Endothelial cell (in vitro differentiated cells): ENCODE results near the gene DDA1. TPM values are rescaled to one million over a fixed set of nuclear protein-coding genes. Genes with fewer than 3 reads are reported as not detected.

ENCODE experiments used
- DNase-seq: peaks from one replicate; pipeline ENCODE4 v3.0.0; 2021; ENCODE audit warnings: low spot score
- H3K27ac Mint-ChIP-seq: one replicate; pipeline ENCODE4 v1.8.0; 2021; ENCODE audit warnings: mixed read lengths, inconsistent platforms; ENCODE audit not compliant: unreplicated experiment
- H3K27me3 Mint-ChIP-seq: one replicate; pipeline ENCODE4 v1.8.0; 2021; ENCODE audit warnings: mild to moderate bottlenecking, moderate library complexity, mixed read lengths, inconsistent platforms; ENCODE audit not compliant: unreplicated experiment
- H3K36me3 Mint-ChIP-seq: one replicate; pipeline ENCODE4 v1.8.0; 2021; ENCODE audit warnings: mild to moderate bottlenecking, low read depth, mixed read lengths, inconsistent platforms; ENCODE audit not compliant: unreplicated experiment
- H3K4me1 Mint-ChIP-seq: one replicate; pipeline ENCODE4 v1.8.0; 2021; ENCODE audit warnings: mild to moderate bottlenecking, mixed read lengths, inconsistent platforms; ENCODE audit not compliant: unreplicated experiment
- H3K4me3 Mint-ChIP-seq: one replicate; pipeline ENCODE4 v1.8.0; 2021; ENCODE audit warnings: mild to moderate bottlenecking, mixed read lengths, inconsistent platforms; ENCODE audit not compliant: unreplicated experiment
- H3K9me3 Mint-ChIP-seq: one replicate; pipeline ENCODE4 v1.8.0; 2021; ENCODE audit warnings: mixed read lengths, inconsistent platforms; ENCODE audit not compliant: unreplicated experiment
- CTCF ChIP-seq: fragments of 200-600 bp; sonication (generic); IDR thresholded peaks from one replicate; pipeline ENCODE4 v1.5.0; 2021; ENCODE audit warnings: antibody characterized with exemption; ENCODE audit not compliant: unreplicated experiment
- total RNA-seq: library from RNA; stranded (reverse); fragmentation: NEBNext Ultra II Directional; extraction: Animal tissue kit (Norgen Biotek cat#: 25700); gene quantifications from one replicate; pipeline ENCODE4 v1.2.1, GENCODE V29; 2021; ENCODE audit not compliant: unreplicated experiment

Gene DDA1
- total RNA-seq, 1 donor from 2014 or later: 44.7 TPM

DNA sequence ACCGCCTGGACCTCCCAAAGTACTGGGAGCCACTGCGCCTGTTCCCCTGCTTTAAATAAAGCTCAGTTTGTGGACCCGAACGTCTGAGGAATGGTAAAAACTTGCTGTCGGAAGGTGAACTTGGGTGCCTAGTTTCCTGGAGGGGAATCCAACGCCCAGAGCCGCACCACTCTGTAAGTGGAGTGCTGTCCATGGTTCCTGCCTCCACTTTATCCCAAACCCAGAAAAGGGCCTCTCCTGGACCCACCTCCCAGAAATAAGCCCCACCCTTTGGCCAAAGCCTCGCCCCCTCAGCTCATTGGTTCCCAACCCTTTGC, 23.0 kb downstream of the DDA1 start:
- H3K4me1 Mint-ChIP-seq: peaks cover 11% of the 10 kb centered on the region
- H3K9me3 Mint-ChIP-seq: no peaks in the 10 kb centered on the region
- no peak overlapping the region for H3K27ac Mint-ChIP-seq
- H3K27me3 Mint-ChIP-seq: peaks cover 19% of the 10 kb centered on the region
- no peak for DNase-seq
- peaks cover 17% of the 10 kb centered on the region for H3K36me3 Mint-ChIP-seq
- no peak for TF ChIP-seq CTCF
- peak overlapping the region; percentile 23 for H3K4me3 Mint-ChIP-seq

- Mint-ChIP-seq H3K4me3 (peak overlapping the region; percentile 65), H3K36me3 (peaks cover 17% of the 10 kb centered on the region)
Observed at GRCh38 chr19:17332677-17333581, 23.6 kb downstream of the DDA1 start.

DNA sequence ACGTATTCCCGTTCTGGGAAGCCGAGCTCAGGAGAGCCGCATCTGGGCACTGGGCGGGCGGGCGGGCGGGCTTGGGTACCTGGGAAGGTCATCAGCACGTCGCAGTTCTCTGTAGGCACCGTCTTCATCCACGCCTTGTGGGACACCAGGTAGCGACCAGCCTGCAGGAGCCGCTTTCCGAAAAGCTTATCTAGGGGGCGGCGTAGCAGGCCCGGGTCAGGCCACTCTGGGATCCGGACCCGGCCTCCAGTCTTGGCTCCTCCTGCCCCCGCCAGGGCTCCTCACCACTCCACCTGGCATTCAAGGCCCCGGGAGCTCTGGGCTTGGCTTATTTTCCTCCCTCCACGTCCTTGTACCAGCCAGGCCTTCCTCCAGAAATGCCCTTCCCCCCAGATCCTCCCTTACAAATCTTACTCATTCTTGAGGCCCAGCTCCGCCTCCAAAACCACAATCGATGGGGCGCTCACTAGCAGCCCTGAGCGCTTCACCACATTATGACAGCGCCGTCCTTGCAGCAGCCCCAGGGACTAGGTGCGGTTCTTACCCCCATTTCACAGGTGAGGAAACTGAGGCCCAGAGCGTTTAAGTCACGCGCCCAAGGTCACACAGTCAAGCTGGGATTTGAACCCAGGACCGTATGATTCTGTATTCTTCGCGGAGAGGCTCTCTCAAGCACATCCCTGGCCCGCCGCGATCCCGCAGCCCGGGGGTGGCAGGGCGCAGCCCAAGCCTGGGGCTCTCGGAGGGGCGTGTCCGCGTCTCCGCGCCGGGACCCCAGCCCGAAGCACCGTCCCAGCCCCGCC, 24.4 kb downstream of the DDA1 start:
- Mint-ChIP-seq H3K27me3 (peaks cover 21% of the 10 kb centered on the region), H3K4me1 (peaks cover 11% of the 10 kb centered on the region), H3K9me3 (no peaks in the 10 kb centered on the region), H3K36me3 (peaks cover 17% of the 10 kb centered on the region), H3K27ac (no peak overlapping the region), H3K4me3 (peak overlapping the region; percentile 86)
- no peak for DNase-seq
- no peak for TF ChIP-seq CTCF

More at GRCh38 chr19:17332677-17333581, 23.6 kb downstream of the DDA1 start:
- no peak for TF ChIP-seq CTCF
- no peak for DNase-seq
- Mint-ChIP-seq H3K9me3 (no peaks in the 10 kb centered on the region), H3K27ac (peak overlapping the region; percentile 80), H3K27me3 (peaks cover 20% of the 10 kb centered on the region), H3K4me1 (peaks cover 11% of the 10 kb centered on the region)

DNA sequence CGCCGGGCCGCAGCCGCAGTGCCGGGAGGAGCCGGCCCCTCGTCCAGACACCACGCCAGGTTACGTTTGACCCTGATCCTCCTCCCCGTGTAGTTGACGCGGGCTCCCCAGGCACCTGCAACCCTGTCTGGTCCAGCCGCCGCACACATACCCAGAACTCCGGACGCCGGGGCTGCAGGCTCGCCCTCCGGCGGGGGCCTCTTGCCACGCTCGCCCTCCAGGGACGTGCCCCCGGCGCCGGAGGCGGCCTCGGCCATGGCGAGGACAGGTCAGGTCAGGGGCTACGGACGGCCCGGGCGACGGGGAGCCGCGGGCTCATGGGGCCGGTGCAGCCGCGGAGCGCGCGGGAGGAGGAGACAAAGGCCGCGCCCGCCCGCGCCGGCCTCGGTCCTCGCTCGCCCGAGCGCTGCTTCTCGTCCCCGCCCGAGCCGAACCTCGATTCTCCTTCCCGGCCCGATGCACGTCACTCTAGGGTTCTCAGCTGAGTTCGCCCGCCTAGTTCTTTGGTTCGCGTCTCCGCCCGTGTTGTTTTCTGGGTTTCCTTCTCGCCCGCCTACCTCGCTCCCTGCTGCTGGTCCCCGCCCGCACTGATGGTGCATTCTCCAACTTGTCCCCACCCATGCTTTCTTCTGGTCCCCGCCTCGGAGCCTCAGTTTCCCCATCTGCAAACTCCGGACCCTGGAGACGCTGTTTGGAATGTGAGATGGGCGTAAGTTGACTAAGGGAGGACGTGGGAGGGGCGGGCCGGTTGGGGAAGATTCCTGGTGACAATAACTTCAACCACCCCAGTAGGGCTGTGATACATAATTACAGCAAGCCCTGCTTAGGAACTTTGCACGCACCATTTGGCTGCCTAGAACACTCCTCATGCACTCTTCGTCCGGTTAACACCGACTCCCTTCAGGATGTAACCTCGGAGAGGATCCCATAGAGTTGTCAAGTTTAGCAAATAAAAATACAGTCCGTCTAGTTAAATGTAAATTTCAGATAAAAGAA, 25.3 kb downstream of the DDA1 start, which contains the start of gene ANO8:
TSS of gene ANO8 (minus strand) at position 442 of the 996 bp plus-strand sequence. CDS start at position 257, 185 bp downstream.
- no peak for TF ChIP-seq CTCF
- peak within 1 kb of the TSS; percentile 83 for H3K27ac Mint-ChIP-seq
- H3K36me3 Mint-ChIP-seq: peaks cover 17% of the 10 kb centered on the region
- H3K4me1 Mint-ChIP-seq: peaks cover 11% of the 10 kb centered on the region
- H3K4me3 Mint-ChIP-seq: peak within 1 kb of the TSS; percentile 93
- peak; percentile 92 for DNase-seq
- peaks cover 25% of the 10 kb centered on the region for H3K27me3 Mint-ChIP-seq
- no peaks in the 10 kb centered on the region for H3K9me3 Mint-ChIP-seq
